Measurements from ENCODE around the gene IER5.

IER5 gene

DNA sequence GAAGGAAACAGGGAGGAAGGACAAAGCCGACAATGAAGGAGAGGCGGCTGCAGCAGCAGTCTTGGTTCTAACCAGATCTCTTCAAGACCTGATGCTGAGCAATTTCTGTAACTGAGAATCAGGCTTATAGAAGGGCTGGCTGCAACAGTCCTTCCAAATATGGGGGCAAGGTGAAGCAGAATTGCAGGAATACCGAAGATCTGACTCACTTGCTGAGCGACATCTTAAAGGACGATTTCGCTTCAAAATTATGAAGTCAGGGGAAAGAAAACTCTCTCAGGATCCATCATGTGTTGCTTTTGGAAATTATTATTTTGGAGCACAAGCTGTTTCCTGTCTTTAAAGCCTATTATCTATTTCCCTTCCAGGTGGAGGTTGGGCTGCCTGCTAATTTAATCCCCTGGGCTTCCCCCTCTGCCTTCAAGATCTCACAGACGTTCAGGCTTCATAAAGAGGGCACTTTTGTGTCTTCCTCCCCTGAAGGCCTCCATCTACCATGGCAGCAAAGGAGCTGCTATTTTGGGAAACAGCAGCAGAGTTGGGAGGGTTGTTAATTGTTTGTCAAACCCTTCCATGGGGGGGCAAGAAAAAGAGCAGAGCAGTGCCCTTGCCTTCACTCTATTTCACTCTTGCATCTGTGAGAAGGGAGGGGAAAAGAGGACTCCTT lies 10.8 kb upstream of the IER5 start:
- DNase-seq (ENCODE audit: low read depth in 2 of 2): no peak

DNA sequence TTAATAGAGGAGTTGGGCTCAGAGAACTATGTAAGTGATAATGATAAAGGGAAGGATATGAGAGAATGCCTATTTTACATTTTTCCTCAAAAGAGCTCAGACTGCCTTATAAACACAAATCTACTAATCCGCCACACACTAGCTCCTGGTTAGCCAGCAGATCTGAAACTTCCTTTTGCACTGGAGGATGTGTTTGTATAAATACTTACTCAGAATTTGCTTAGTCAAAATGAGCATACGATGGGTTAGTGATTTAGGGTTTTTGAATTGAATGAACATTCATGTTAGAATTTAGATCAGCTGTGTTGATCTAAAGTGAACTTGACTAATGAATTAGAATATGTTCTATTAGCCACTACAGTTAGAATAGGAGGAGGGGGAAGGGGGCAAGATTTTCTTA lies 9.1 kb upstream of the IER5 start:
- DNase-seq (ENCODE audit: low read depth in 2 of 2): no peak

- DNase-seq (ENCODE audit: low read depth in 2 of 2): no peak
Measured at GRCh38 chr1:181079920-181080319, 8.6 kb upstream of the IER5 start.

DNA sequence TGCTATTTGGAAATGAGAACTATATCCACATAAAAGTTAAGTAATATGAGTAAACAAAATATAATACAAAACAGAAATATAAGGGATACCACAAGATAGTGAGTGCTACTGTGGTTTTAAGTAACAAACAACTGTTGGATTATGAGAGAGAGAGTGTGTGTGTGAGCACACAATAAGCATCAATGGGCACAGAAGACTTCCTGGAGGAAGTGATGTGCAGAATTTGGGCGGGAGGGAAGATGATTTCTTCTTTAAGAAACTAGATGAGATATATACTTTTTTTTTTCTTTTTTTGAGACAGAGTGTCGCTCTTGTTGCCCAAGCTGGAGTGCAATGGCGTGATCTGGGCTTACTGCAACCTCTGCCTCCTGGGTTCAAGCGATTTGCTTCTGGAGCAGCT lies 7.9 kb upstream of the IER5 start:
- no peak for DNase-seq (ENCODE audit: low read depth in 2 of 2)

DNA sequence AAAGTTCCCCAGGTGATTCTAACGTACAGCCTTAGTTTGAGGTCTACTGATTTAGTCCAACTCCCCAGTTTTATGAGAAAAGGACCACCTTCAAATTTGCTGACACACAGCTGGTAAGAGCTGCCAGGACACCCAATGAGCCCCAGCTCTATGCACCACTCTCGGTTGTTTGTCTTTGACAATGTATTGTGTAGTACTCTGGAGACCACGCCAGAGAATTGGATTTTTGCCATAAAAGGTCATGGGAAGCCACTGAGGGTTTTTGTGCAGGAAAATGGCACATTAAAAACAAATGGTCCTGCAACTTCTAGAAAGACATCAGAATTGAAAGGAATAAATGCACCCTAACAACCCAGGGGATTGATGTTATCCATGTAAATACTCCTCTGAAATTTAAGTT lies 7.1 kb upstream of the IER5 start:
- DNase-seq (ENCODE audit: low read depth in 2 of 2): no peak

- DNase-seq (ENCODE audit: low read depth in 2 of 2): no peak
Measured at GRCh38 chr1:181083842-181084605, 4.5 kb upstream of the IER5 start.

- no peak for DNase-seq (ENCODE audit: low read depth in 2 of 2)
Measured at GRCh38 chr1:181084606-181084969, 3.9 kb upstream of the IER5 start.

- no peak for DNase-seq (ENCODE audit: low read depth in 2 of 2)
Measured at GRCh38 chr1:181086091-181086490, 2.4 kb upstream of the IER5 start.

DNA sequence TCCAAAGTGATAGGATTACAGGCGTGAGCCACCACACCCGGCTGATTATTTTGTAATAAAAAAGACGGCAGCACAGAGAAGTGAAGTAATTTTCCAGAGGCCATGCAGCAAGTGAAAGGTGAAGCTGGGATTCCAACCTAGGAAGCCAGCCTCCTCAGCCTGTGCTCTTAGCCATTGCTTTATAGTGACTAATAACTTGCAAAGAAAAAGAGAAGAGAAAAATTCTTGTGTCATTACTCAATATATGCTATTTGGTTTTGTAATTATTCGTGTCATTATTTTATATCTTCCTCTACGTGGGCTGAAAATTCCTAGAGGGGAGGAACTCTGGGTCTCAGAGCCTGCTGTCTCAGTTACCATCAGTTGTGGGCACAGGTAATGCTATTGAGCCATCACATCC lies 1.6 kb upstream of the IER5 start:
- DNase-seq (ENCODE audit: low read depth in 2 of 2): no peak

DNA sequence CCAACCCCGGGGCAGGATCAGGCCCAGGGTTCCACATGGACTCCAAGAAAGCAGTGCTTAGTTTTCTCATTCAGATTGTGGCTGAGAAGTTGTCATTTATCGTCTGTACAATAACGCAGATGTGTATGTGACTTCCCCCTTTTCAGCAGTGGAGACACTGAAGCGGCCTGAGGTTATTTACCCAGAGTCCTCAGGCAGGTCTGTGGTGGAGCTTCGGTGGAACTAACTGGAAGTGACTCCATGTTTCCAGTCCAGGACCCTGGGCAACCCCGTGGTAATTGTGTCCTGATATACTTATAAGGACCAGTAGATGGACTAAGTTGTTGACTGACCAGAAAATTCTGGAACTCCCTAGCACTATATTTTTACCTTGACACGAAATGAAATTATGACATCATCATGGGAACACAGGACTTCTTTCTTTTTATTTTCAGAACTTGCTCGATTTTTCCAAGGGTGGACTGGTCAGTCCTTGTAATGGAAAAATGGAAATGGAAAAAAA lies 1.0 kb upstream of the IER5 start:
- no peak for DNase-seq (ENCODE audit: low read depth in 2 of 2)

DNA sequence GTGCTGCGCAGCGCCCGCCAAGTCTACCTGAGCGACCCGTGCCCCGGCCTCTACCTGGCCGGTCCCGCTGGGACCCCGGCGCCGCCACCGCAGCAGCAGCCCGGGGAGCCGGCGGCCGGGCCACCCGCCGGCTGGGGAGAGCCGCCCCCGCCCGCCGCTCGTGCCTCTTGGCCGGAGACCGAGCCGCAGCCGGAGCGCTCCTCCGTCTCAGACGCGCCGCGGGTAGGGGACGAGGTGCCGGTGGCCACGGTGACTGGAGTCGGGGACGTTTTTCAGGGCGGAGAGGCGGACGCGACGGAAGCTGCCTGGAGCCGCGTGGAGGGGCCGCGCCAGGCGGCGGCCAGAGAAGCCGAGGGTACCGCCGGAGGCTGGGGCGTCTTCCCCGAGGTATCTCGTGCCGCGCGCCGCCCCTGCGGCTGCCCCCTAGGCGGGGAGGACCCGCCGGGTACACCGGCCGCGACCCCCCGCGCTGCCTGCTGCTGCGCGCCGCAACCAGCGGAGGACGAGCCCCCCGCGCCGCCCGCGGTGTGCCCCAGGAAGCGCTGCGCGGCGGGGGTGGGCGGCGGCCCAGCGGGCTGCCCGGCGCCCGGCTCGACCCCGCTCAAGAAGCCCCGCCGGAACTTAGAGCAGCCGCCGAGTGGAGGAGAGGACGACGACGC lies 646 bp downstream of the IER5 start:
- no peak for DNase-seq (ENCODE audit: low read depth in 2 of 2)

DNA sequence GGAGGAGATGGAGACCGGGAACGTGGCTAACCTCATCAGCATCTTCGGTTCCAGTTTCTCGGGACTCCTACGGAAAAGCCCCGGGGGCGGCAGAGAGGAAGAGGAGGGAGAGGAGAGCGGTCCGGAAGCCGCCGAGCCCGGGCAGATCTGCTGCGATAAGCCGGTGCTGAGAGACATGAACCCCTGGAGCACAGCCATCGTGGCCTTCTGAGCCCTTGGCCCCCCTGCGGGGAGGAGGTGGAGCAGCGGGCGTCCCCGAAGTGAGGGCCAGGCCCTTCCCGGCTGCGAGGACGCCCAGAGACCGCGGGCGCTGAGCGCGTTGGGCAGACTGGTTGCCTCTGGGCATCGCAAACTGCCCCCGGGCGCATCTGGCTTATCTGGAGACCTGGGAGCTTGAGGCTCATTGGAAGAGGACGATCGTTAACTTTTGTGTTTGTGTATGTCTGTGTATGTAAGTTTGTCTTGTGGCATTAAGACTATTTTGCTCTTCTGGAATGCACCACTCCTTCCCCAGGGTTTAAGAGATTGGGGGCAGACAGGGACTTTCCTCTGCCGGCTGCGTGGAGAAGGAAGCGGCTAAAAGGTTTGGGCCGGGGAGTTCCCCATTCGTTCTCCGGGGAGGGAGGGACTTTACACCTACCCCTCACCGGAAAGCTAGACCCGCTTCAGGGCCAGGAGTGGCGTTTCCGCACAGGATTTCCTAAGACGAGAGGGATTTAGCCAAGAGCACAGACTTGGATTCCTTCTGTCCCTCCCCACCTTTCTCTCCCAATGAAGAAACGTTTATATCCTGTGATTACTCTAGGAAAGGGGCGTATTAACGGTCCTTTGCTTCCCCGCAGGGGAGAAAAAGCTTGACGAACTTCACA lies 1.4 kb downstream of the IER5 start:
- DNase-seq (ENCODE audit: low read depth in 2 of 2): peak in 1 of 2 donors; percentile 60

DNA sequence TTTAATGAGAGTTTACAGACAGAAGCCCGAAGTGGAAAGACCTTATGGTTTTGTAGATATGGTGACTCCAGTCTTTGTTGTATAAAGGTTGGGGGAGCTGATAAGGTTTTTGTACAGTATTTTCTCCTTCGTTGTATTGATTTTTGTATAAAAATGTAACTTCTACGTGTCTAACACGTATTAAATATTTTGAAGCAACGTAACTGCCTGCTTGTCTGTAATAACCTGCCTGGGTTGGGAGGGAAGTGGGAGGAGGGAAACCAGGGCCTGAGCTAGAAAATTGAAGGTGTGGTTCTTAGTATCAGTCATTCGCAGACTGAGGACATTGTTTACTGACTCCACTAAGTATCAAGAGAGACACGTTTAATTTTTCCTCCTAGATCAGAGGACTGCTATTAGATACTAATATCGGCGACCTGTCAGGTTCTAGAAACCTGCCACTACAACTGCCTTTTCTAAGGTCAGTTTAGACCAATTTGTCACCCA lies 2.2 kb downstream of the IER5 start:
- no peak for DNase-seq (ENCODE audit: low read depth in 2 of 2)

DNA sequence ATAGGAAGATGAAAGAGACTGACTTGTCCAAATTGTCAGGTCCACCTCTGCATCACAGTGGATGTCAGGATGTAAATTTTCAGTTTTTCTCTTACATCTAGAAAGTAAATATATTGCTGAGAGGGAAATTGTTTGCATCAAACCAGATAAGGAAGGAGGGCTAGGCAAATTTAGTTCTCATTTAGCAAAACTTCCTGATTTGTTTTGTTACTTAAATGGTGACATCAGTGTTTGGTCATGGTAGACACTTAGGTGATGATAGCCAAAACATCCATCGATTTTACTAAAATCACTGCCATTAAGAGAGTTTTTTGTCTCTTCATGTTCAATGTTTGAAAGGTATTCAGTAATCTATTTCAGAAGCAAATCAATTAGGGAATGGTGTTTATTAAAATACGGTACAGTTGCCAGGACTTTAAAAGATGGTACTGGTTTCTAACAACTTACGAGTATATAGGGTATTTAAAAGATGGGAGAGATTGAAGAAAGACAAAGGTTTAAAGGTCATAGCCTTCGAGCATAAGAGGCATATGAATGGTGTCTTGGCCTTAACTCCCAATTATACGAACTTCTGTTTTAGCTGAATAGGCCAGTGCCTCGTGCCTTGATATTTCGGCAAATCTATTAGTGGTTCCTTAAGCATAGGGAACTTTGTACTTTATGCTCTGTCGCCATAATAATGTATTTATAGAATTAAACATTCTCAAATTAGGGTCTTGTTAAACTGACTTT lies 3.0 kb downstream of the IER5 start:
- no peak for DNase-seq (ENCODE audit: low read depth in 2 of 2)

DNA sequence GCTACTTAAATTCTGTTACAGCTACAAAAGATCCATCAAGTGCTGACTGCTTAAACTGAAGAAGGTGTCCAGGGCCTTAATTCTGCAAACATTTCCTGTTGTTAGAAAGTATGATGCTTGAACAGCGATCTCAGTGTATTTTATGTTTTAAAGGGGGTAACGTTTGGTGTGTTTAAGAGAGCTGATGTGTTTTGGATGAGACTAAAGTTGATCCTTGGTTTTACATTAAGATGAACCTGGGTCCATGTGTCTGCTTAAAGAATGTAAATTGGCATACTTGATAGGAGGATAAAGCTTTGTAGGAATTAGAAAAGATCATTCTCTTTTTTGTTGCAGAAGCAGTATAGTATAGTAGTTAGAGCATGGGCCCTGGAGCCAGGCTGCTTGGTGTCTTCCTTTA lies 3.6 kb downstream of the IER5 start:
- no peak for DNase-seq (ENCODE audit: low read depth in 2 of 2)

DNA sequence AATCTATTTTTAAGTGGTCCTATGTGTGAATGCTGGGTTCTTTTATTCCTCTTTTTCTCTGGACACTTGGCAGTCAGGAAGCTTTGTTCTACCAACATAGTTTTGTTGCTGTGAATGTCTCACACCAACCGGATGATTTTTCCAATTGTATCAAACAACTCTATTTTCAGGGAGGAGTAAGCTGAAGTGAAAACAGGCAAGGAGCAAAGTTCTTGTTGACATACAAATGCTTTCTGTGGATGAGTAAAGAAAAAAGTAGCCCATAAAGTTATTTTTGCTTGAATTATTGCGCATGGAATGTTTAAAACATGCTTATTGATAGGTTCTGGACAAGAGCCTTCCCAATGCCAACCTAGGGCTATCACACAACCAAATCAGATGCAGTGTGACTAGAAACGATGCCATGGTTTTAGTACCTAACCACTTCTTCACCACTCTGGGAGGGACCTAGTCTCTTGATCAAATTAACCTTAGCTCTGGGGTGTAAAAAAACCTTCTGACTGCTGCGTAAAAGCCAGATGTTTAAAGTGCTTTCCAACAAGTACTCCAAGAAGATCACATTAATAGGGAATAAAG lies 4.5 kb downstream of the IER5 start:
- DNase-seq (ENCODE audit: low read depth in 2 of 2): no peak

DNA sequence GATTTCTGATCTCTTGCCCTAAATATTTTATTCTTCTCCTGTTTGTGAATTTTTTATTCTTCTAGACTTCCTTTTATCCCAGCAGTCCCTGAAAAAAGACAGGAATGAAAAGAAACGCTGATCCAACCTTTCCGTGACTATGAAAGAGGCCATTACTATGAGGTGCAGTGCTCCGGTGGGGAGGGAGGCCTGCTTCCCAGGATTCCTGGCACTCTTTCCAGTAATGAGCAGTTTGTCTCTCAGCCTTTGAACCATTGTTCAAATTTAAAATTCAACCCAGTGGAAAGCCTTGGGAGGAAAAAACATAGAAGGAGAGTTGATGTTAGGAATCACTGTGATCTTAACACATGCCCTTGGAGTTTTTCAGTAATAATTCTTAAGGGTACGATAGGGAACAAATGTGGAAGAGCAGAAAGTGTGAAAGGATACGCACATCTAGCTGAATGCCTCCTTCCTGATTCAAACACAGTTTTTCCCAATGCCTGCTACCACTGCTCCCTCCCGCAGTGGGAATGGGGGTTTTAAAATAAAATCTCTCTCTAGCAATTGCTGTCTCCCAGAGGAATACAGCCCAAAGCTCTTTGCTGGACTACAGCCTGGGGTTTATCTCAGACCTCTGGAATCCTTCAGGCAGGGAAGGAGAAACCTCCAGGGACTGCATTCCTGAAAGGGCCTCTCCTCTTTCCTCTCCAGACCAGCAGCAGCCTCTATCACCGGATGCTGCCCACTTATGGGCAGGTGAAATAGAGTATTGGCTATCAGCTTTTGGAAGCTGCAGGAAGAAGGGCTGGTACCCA lies 6.1 kb downstream of the IER5 start:
- no peak for DNase-seq (ENCODE audit: low read depth in 2 of 2)

GRCh38 chr1:181095260-181095659 lies 6.8 kb downstream of the IER5 start:
- DNase-seq (ENCODE audit: low read depth in 2 of 2): no peak

DNA sequence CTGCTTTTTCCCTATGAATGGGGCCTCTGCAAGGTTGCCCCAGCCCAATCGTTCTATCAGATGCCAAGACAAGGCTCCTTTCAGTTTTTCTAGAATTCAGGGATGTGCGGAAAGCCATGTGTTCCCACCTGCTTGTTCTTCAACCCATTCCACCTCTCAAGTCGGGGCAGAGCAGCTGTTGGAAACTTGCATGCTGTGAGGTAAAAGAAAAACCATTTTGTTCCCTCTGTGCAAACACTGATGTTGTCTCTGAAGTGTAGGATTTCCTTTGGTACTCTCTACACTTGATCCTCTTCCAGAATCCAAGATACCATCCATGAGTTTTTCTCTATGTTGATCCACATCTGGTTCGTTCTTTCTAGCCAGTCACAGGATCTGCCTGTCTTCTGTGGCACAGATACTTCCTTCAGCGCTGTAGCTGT lies 7.3 kb downstream of the IER5 start:
- no peak for DNase-seq (ENCODE audit: low read depth in 2 of 2)

GRCh38 chr1:181097242-181097641 lies 8.7 kb downstream of the IER5 start:
- no peak for DNase-seq (ENCODE audit: low read depth in 2 of 2)

All from stimulated activated CD4-positive, alpha-beta T cell treated with anti-CD3 and anti-CD28 coated beads, Interleukin-1b, Interleukin-23, amount 100 ng/mL, for 1 hour (primary cell).